Adrenal gland (tissue), 12 donors: ENCODE measurements around the gene SLIT3. TPM values are rescaled to one million over a fixed set of nuclear protein-coding genes. Genes with fewer than 3 reads are reported as not detected.

Experiments
- DNase-seq, 7 donors: peaks; one replicate each; pipeline ENCODE4 v3.0.0-alpha.2; 2019 to 2020
- H3K27ac ChIP-seq, 5 donors: fragments of 200-600 bp; sonication (generic) in 4 of 5; 1 replicate in 3 of 5; 2 replicates in 2 of 5; pipeline versions ENCODE4 v1.5.1 to v1.8.0; 2016 to 2020; ENCODE audit warnings: mild to moderate bottlenecking in 1 of 5
- H3K27me3 ChIP-seq: fragments of 200-600 bp; 2 replicates; pipeline ENCODE4 v1.8.0; 2021
- H3K36me3 ChIP-seq, 2 donors: fragments of 200-600 bp; replicated peaks in 1 of 2; 1 replicate in 1 of 2; 2 replicates in 1 of 2; pipeline versions ENCODE4 v1.5.1 to v1.8.0; 2018 to 2022
- H3K4me1 ChIP-seq, 2 donors: fragments of 200-600 bp; replicated peaks in 1 of 2; 1 replicate in 1 of 2; 2 replicates in 1 of 2; pipeline versions ENCODE4 v1.5.1 to v1.8.0; 2018 to 2021
- H3K4me3 ChIP-seq, 4 donors: fragments of 200-600 bp; sonication (generic) in 3 of 4; one replicate each; pipeline ENCODE4 v1.5.1; 2016 to 2018
- H3K9me3 ChIP-seq, 3 donors: fragments of 200-600 bp; sonication (generic) in 1 of 3; replicated peaks in 1 of 3; 1 replicate in 2 of 3; 2 replicates in 1 of 3; pipeline versions ENCODE4 v1.5.1 to v1.8.0; 2016 to 2021
- CTCF ChIP-seq, 6 experiments: fragments of 450-650 bp in 4 of 6; fragments of 200-600 bp in 2 of 6; sonication (generic) in 1 of 6; IDR thresholded peaks; 1 replicate in 5 of 6; 2 replicates in 1 of 6; pipeline versions ENCODE4 v1.5.1 to v1.8.0; 2016 to 2021; ENCODE audit warnings: antibody characterized with exemption in 6 of 6, mild to moderate bottlenecking in 2 of 6, moderate library complexity in 1 of 6
- POLR2A ChIP-seq, 2 donors: fragments of 450-650 bp; IDR thresholded peaks; one replicate each; pipeline ENCODE4 v1.6.1; 2017; ENCODE audit warnings: antibody characterized with exemption in 2 of 2, mild to moderate bottlenecking in 2 of 2, moderate library complexity in 1 of 2
- WGBS, 4 donors: extraction: QIAGEN DNeasy Blood & Tissue Kit in 2 of 4; methylation state at CpG; one replicate each; pipeline versions ENCODE4 v1.1.5 to v1.1.7; 2013 to 2017; 5-methylcytosine and 5-hydroxymethylcytosine counted together
- intact Hi-C, 2 donors: fragments of 100-400 bp; cut with DNase I; formaldehyde crosslinking; loops; one replicate each; pipeline versions ENCODE4 v1.14.1 to v1.15.0; 2022 to 2023
- polyA plus RNA-seq, 3 donors: library from polyadenylated mRNA; stranded (reverse); fragments of 200-250 nt in 2 of 3; fragments of 350-450 nt in 1 of 3; fragmentation: Illumina TruSeq in 1 of 3; extraction: RNeasy Lipid Tissue Mini Kit (QIAGEN cat#74804) in 1 of 3; gene quantifications; one replicate each; pipeline ENCODE4 v1.2.3, GENCODE V29; 2013 to 2014
- total RNA-seq, 9 donors: library from RNA; depleted of rRNA in 4 of 9; stranded (reverse); fragments of >200 nt in 4 of 9; fragments of 120-200 nt in 1 of 9; fragmentation: NEBNext Ultra II Directional in 1 of 9; extraction: Animal tissue kit (Norgen Biotek cat#: 25700) in 1 of 9; gene quantifications; one replicate each; pipeline versions ENCODE4 v1.1.0 to v1.2.4, GENCODE V29; 2013 to 2023
- donor health status: healthy with polysubstance abuse.
- donor health status: Bipolar disorder and iron deficiency.
- donor health status: DM: yes; HTN: yes; CAD: no.
- donor health status: DM: no; HTN: no; CAD: no.
- donor health status: DM: no; HTN: no; CAD: no.
- donor health status: DM: yes; HTN: yes; CAD: no.

The SLIT3 gene
- total and polyA plus RNA-seq, 12 donors = 10.0 to 94.1 (median 32.8) TPM

- TF ChIP-seq POLR2A (IDR thresholded peaks at IDR 0.05) (no peak), CTCF (IDR thresholded peaks at IDR 0.05) (no peak)
- H3K27ac ChIP-seq = no peak overlapping the region
Measured at GRCh38 chr5:168651648-168652047, 649.3 kb downstream of the SLIT3 start.

GRCh38 chr5:168649306-168649705, 651.6 kb downstream of the SLIT3 start:
- intact Hi-C loops = no loop called here

More at GRCh38 chr5:168651648-168652047, 649.3 kb downstream of the SLIT3 start:
- no peak overlapping the region for H3K4me3 ChIP-seq
- H3K36me3 ChIP-seq = no peaks in the 10 kb centered on the region
- intact Hi-C loops = no loop called here
- peaks cover 0 to 11% of the 10 kb centered on the region in 2 donors for H3K4me1 ChIP-seq
- H3K27me3 ChIP-seq = no peaks in the 10 kb centered on the region
- peak in 3 of 7 donors; percentile 29 to 58 (median 38) for DNase-seq
- no peaks in the 10 kb centered on the region for H3K9me3 ChIP-seq

GRCh38 chr5:168648576-168648975, 652.4 kb downstream of the SLIT3 start:
- no peaks in the 10 kb centered on the region for H3K27me3 ChIP-seq

More at GRCh38 chr5:168649306-168649705, 651.6 kb downstream of the SLIT3 start:
- Histone ChIP-seq H3K9me3 (no peaks in the 10 kb centered on the region), H3K36me3 (no peaks in the 10 kb centered on the region), H3K4me3 (no peak overlapping the region), H3K4me1 (peaks cover 0 to 5% of the 10 kb centered on the region in 2 donors), H3K27me3 (no peaks in the 10 kb centered on the region), H3K27ac (no peak overlapping the region)
- 86 to 100% (median 88%) methylated on average over 2 of the region's 2 CpGs for WGBS, 4 donors
- DNase-seq = no peak
- no peak for TF ChIP-seq POLR2A (IDR thresholded peaks at IDR 0.05)
- TF ChIP-seq CTCF (IDR thresholded peaks at IDR 0.05) = no peak

GRCh38 chr5:168648016-168648415, 652.9 kb downstream of the SLIT3 start:
- Histone ChIP-seq H3K4me1 (peaks cover 0 to 5% of the 10 kb centered on the region in 2 donors), H3K27ac (no peak overlapping the region), H3K27me3 (no peaks in the 10 kb centered on the region), H3K9me3 (no peaks in the 10 kb centered on the region), H3K36me3 (no peaks in the 10 kb centered on the region), H3K4me3 (no peak overlapping the region)
- WGBS, 4 donors = 97 to 100% (median 97%) methylated on average over 1 of the region's 1 CpG
- intact Hi-C loops = no loop called here
- DNase-seq = no peak
- TF ChIP-seq CTCF (IDR thresholded peaks at IDR 0.05) (no peak), POLR2A (IDR thresholded peaks at IDR 0.05) (no peak)

More at GRCh38 chr5:168648576-168648975, 652.4 kb downstream of the SLIT3 start:
- Histone ChIP-seq H3K9me3 (no peaks in the 10 kb centered on the region), H3K4me1 (peaks cover 0 to 5% of the 10 kb centered on the region in 2 donors), H3K4me3 (no peak overlapping the region), H3K27ac (no peak overlapping the region), H3K36me3 (no peaks in the 10 kb centered on the region)
- intact Hi-C loops = no loop called here
- no peak for DNase-seq
- TF ChIP-seq POLR2A (IDR thresholded peaks at IDR 0.05) (no peak), CTCF (IDR thresholded peaks at IDR 0.05) (no peak)
- 81 to 93% (median 86%) methylated on average over 1 of the region's 1 CpG for WGBS, 4 donors
